ENCODE measurements around the gene ALOX5AP. TPM values are rescaled to one million over a fixed set of nuclear protein-coding genes. Genes with fewer than 3 reads are reported as not detected.

The ALOX5AP gene
- total and polyA plus RNA-seq, 4 donors, result 17.9 to 753 (median 111) TPM

DNA sequence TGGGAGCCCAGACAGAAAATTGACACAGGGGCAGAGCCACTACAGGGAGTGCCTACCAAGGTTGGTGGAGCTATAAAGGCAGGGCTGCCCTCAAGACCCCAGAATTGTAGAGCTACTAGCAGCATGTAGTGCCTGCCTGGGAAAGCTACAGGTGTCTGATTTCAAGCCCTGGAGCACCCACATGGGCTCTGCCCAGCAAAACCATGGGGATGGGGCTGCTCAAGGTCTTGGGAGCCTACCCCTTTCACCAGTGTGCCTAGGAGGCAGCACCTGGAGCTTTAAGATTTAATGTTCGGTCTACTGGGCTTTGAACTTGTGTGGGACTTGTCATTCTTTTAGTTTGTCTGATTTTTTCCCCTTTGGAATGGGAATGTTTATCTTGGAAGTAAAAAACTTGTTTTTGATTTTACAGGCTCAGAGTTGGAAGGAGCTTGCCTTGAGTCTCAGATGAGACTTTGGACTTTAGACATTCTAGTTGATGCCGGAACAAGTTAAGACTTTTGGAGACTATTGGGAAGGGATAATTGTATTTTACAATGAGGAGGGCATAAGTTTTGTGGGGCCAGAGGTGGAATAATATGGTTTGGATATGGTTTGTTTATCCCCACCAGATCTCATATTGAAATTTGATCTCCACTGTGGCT, 45.1 kb downstream of the ALOX5AP start:
- Histone ChIP-seq H3K9ac (ENCODE audit: insufficient read depth in 1 of 2, low read length in 2 of 2) (no peak overlapping the region), H3K27ac (ENCODE audit: low read depth in 1 of 2, low read length in 1 of 2) (no peak overlapping the region), H3K4me3 (no peak overlapping the region), H3K4me1 (ENCODE audit: control insufficient read depth in 5 of 5, insufficient read depth in 5 of 5, low read length in 5 of 5) (peaks cover 0 to 2% (median 0%) of the 10 kb centered on the region in 5 donors), H3K27me3 (ENCODE audit: control insufficient read depth in 3 of 3, insufficient read depth in 3 of 3, low read length in 2 of 3) (no peaks in the 10 kb centered on the region), H3K36me3 (ENCODE audit: control insufficient read depth in 4 of 4, insufficient read depth in 4 of 4, low read length in 4 of 4) (no peaks in the 10 kb centered on the region), H3K9me3 (ENCODE audit: control insufficient read depth in 4 of 4, insufficient read depth in 3 of 4, low read length in 3 of 4) (peaks cover 0 to 4% (median 0%) of the 10 kb centered on the region in 4 donors)
- DNase-seq, result no peak
- WGBS, 2 donors, result 92% methylated on average over 2 of the region's 2 CpGs
- ATAC-seq (ENCODE audit: insufficient read depth, low FRiP score), result no peak
- TF ChIP-seq, protein P1, sequence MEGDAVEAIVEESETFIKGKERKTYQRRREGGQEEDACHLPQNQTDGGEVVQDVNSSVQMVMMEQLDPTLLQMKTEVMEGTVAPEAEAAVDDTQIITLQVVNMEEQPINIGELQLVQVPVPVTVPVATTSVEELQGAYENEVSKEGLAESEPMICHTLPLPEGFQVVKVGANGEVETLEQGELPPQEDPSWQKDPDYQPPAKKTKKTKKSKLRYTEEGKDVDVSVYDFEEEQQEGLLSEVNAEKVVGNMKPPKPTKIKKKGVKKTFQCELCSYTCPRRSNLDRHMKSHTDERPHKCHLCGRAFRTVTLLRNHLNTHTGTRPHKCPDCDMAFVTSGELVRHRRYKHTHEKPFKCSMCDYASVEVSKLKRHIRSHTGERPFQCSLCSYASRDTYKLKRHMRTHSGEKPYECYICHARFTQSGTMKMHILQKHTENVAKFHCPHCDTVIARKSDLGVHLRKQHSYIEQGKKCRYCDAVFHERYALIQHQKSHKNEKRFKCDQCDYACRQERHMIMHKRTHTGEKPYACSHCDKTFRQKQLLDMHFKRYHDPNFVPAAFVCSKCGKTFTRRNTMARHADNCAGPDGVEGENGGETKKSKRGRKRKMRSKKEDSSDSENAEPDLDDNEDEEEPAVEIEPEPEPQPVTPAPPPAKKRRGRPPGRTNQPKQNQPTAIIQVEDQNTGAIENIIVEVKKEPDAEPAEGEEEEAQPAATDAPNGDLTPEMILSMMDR (IDR thresholded peaks at IDR 0.05; ENCODE audit: control extremely low read depth, extremely low read depth), result no peak

DNA sequence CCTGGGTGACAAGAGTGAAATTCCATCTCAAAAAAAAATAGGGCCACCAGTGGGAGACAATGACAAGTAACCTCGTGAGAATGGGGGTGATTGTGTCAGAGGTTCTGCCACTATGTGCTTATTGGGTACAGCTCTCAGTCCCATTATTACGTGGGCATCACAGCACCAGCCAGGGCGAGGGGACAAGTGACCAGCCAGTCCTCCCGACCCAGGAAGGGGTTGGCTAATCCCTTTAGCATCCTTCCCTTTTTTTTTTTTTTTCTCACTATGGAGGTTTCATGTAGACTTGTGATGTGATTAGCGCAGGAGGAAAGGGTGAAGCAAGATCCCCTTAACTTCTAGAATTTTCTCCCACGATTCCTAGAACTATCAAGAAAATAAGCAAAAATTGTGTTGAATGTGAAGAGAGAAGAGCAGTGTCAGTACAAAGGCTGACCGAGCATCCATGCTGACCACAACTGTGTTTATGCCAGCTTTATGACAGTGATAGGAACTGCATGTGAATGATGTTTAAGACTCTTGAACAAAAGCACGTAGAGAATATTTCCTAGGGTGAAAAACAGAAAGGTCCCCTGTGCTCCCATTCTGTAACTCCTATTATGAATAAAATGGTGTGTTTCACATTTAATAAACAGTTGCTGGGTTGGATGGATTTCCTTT, 50.0 kb downstream of the ALOX5AP start:
- no peaks in the 10 kb centered on the region for H3K4me1 ChIP-seq (ENCODE audit: control insufficient read depth in 5 of 5, insufficient read depth in 5 of 5, low read length in 5 of 5)
- ATAC-seq (ENCODE audit: insufficient read depth, low FRiP score), result peak; percentile 27
- no peak overlapping the region for H3K27ac ChIP-seq (ENCODE audit: low read depth in 1 of 2, low read length in 1 of 2)
- TF ChIP-seq, protein P1 (IDR thresholded peaks at IDR 0.05; ENCODE audit: control extremely low read depth, extremely low read depth), result no peak
- H3K9ac ChIP-seq (ENCODE audit: insufficient read depth in 1 of 2, low read length in 2 of 2), result no peak overlapping the region
- H3K4me3 ChIP-seq, result no peak overlapping the region
- DNase-seq, result peak in 1 of 3 donors; percentile 52
- peaks cover 0 to 4% (median 0%) of the 10 kb centered on the region in 4 donors for H3K9me3 ChIP-seq (ENCODE audit: control insufficient read depth in 4 of 4, insufficient read depth in 3 of 4, low read length in 3 of 4)
- no peaks in the 10 kb centered on the region for H3K36me3 ChIP-seq (ENCODE audit: control insufficient read depth in 4 of 4, insufficient read depth in 4 of 4, low read length in 4 of 4)
- WGBS, 2 donors, result 43 to 64% methylated on average over 8 of the region's 8 CpGs
- H3K27me3 ChIP-seq (ENCODE audit: control insufficient read depth in 3 of 3, insufficient read depth in 3 of 3, low read length in 2 of 3), result no peaks in the 10 kb centered on the region

DNA sequence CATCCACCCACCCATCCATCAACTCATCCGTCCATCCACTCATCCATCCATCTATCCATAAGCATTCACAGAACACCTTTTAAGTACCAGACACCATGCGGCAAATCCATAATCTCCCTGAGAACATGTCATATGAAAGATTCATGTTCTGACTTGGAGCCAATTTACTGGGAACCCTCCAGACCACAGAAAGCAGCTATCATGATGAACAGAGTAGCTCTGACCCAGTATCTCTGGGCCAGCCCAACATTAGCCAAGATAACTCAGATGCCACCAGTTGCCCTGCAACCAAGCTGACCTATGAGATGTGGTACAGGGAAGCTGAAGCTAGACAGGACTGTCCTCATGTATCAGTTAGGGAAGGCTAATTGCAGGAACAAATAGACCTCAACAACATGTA, 51.3 kb downstream of the ALOX5AP start:
- Histone ChIP-seq H3K27ac (ENCODE audit: low read depth in 1 of 2, low read length in 1 of 2) (no peak overlapping the region), H3K27me3 (ENCODE audit: control insufficient read depth in 3 of 3, insufficient read depth in 3 of 3, low read length in 2 of 3) (no peaks in the 10 kb centered on the region), H3K9me3 (ENCODE audit: control insufficient read depth in 4 of 4, insufficient read depth in 3 of 4, low read length in 3 of 4) (peaks cover 0 to 4% (median 0%) of the 10 kb centered on the region in 4 donors), H3K4me1 (ENCODE audit: control insufficient read depth in 5 of 5, insufficient read depth in 5 of 5, low read length in 5 of 5) (peaks cover 0 to 5% (median 1%) of the 10 kb centered on the region in 5 donors), H3K4me3 (no peak overlapping the region), H3K36me3 (ENCODE audit: control insufficient read depth in 4 of 4, insufficient read depth in 4 of 4, low read length in 4 of 4) (no peaks in the 10 kb centered on the region), H3K9ac (ENCODE audit: insufficient read depth in 1 of 2, low read length in 2 of 2) (no peak overlapping the region)
- no peak for DNase-seq
- 94 to 98% methylated on average over 2 of the region's 2 CpGs for WGBS, 2 donors
- TF ChIP-seq, protein P1 (IDR thresholded peaks at IDR 0.05; ENCODE audit: control extremely low read depth, extremely low read depth), result no peak
- ATAC-seq (ENCODE audit: insufficient read depth, low FRiP score), result no peak

Data from lung (tissue), 12 donors.